ENCODE data around the gene SELP. TPM values are rescaled to one million over a fixed set of nuclear protein-coding genes. Genes with fewer than 3 reads are reported as not detected.
A peak's percentile ranks its signal among the peaks of the same experiment; 100 is the strongest.

Gene SELP
- total and polyA plus RNA-seq, 9 of the 15 experiments (the other 6 are each of a cell fraction or from before 2014, with no cell fraction given), result not detected

DNA sequence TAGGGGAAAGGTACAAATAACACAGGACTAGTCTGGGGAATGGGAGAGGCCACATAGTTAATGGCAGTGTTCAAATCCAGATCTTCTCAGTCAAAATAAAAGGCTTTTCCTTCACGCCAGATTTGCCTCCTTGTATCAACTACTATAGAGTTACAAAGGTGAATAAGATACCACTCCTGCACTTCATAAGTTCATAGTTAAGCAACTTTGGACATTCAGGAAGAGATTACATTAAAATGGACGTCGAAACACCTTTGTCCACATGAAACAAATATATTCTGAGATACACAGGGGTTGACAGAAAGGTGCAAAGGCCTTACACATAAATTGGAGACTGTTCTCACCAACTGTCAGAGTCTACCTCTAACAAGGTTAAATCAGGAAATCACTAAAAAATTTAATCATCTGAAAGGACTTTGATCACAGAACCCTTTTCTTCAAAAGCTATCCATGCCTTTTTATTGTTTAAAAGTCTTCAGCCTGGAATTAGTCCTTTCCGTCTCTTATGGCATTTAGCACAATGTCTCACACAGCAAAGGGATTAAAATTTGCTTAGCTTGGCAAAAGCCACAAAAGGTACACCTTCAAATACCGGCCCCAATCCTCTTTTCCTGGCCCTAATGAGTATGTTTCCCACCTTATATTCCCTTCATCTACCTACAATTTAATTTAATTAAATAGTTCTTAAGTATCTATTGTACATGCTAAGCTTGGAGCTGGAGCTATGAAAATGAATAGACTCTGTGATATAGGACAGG lies 51.8 kb downstream of the SELP start:
- H3K9ac ChIP-seq (ENCODE audit: insufficient read depth in 1 of 2, low read depth in 2 of 2, low read length in 2 of 2), result no peak overlapping the region
- H3K36me3 ChIP-seq (ENCODE audit: control insufficient read depth, insufficient read depth, low read length), result no peaks in the 10 kb centered on the region
- CTCF ChIA-PET (ENCODE audit: low intra/inter-chr PET ratio), result no interaction called here
- H3K4me2 ChIP-seq (ENCODE audit: insufficient read depth, low read length), result no peak overlapping the region
- peaks cover 2 to 4% of the 10 kb centered on the region in 2 experiments; a peak in 3 of 5 replicates for H3K27me3 ChIP-seq (ENCODE audit: control insufficient read depth in 2 of 2, insufficient read depth in 2 of 2, low read length in 2 of 2)
- no peaks in the 10 kb centered on the region for H3K9me1 ChIP-seq (ENCODE audit: control insufficient read depth, insufficient read depth, low read length)
- FAIRE-seq, result no peak
- POLR2A ChIA-PET, result interaction anchor here (1.3 kb wide), 1 partner anchor 17 kb away, joined by 3 read pairs; no protein-coding TSS in a partner anchor
- no peak overlapping the region for H3K4me3 ChIP-seq
- H3K4me1 ChIP-seq (replicated peaks in 1 of 2; ENCODE audit: control insufficient read depth in 2 of 2, insufficient read depth in 2 of 2, low read length in 2 of 2), result no peaks in the 10 kb centered on the region
- TF ChIP-seq ZEB2 (IDR thresholded peaks at IDR 0.05) (no peak), MAZ (CRISPR knock-in tag; conservative IDR thresholded peaks at IDR 0.05 in 1 of 2, IDR thresholded peaks at IDR 0.05 in 1 of 2) (no peak), ZNF316 (IDR thresholded peaks at IDR 0.05) (peak; percentile 41)
- intact Hi-C loops (cut with micrococcal nuclease), result no loop called here
- in situ Hi-C loops (cut with MboI), result no loop called here
- H3K27ac ChIP-seq (ENCODE audit: extremely low read depth, low read depth, low read length), result no peak overlapping the region
- 0% methylated on average over 5 of the region's 5 CpGs for WGBS (ENCODE audit: insufficient coverage, low coverage, missing lambda C conversion rate)
- no peak for ATAC-seq
- no peak for DNase-seq (ENCODE audit: extremely low read depth in 1 of 4, low spot score in 3 of 4)
- H2AFZ ChIP-seq (ENCODE audit: low read depth, low read length), result no peak overlapping the region
- H3K79me2 ChIP-seq (ENCODE audit: control insufficient read depth, insufficient read depth, low read length), result no peaks in the 10 kb centered on the region
- BruUV-seq (replicated peaks), result no TSS peak
- H3K9me3 ChIP-seq (replicated peaks; ENCODE audit: control insufficient read depth, insufficient read depth, low read depth, low read length), result no peaks in the 10 kb centered on the region
- H4K20me1 ChIP-seq (replicated peaks; ENCODE audit: control insufficient read depth, insufficient read depth, low read length), result no peaks in the 10 kb centered on the region

- Histone ChIP-seq H3K9ac (ENCODE audit: insufficient read depth in 1 of 2, low read depth in 2 of 2, low read length in 2 of 2) (no peak overlapping the region), H3K4me3 (no peak overlapping the region), H4K20me1 (replicated peaks; ENCODE audit: control insufficient read depth, insufficient read depth, low read length) (no peaks in the 10 kb centered on the region), H3K27me3 (ENCODE audit: control insufficient read depth in 2 of 2, insufficient read depth in 2 of 2, low read length in 2 of 2) (peaks cover 2 to 4% of the 10 kb centered on the region in 2 experiments; a peak in 3 of 5 replicates), H3K27ac (ENCODE audit: extremely low read depth, low read depth, low read length) (no peak overlapping the region), H3K79me2 (ENCODE audit: control insufficient read depth, insufficient read depth, low read length) (no peaks in the 10 kb centered on the region), H3K9me3 (replicated peaks; ENCODE audit: control insufficient read depth, insufficient read depth, low read depth, low read length) (no peaks in the 10 kb centered on the region), H3K36me3 (ENCODE audit: control insufficient read depth, insufficient read depth, low read length) (no peaks in the 10 kb centered on the region), H3K9me1 (ENCODE audit: control insufficient read depth, insufficient read depth, low read length) (no peaks in the 10 kb centered on the region), H3K4me1 (replicated peaks in 1 of 2; ENCODE audit: control insufficient read depth in 2 of 2, insufficient read depth in 2 of 2, low read length in 2 of 2) (no peaks in the 10 kb centered on the region), H2AFZ (ENCODE audit: low read depth, low read length) (no peak overlapping the region), H3K4me2 (ENCODE audit: insufficient read depth, low read length) (no peak overlapping the region)
- in situ Hi-C loops (cut with MboI), result no loop called here
- intact Hi-C loops (cut with micrococcal nuclease), result no loop called here
- ATAC-seq, result no peak
- CTCF ChIA-PET (ENCODE audit: low intra/inter-chr PET ratio), result no interaction called here
- WGBS (ENCODE audit: insufficient coverage, low coverage, missing lambda C conversion rate), result 0% methylated on average over 1 of the region's 1 CpG
- POLR2A ChIA-PET, result no interaction called here
- TF ChIP-seq C11orf30 (IDR thresholded peaks at IDR 0.05; ENCODE audit: low read depth) (no peak), DACH1 (IDR thresholded peaks at IDR 0.05; ENCODE audit: partially characterized antibody) (no peak), NCOA2 (IDR thresholded peaks at IDR 0.05; ENCODE audit: partially characterized antibody in 2 of 2) (no peak), SNRNP70 (optimal IDR thresholded peaks at IDR 0.05; ENCODE audit: low read depth, low read length) (no peak), HMGXB4 (CRISPR knock-in tag; IDR thresholded peaks at IDR 0.05) (no peak), ERF (CRISPR knock-in tag; IDR thresholded peaks at IDR 0.05) (no peak), GATAD2A (IDR thresholded peaks at IDR 0.05) (no peak), ZNF175 (CRISPR knock-in tag; IDR thresholded peaks at IDR 0.05; ENCODE audit: low read depth) (no peak), PTBP1 (IDR thresholded peaks at IDR 0.05; ENCODE audit: low read depth, low read length) (no peak), ZNF699 (CRISPR knock-in tag; IDR thresholded peaks at IDR 0.05; ENCODE audit: insufficient replicate concordance) (no peak), SMAD4 (CRISPR knock-in tag; conservative IDR thresholded peaks at IDR 0.05) (no peak), HMG20A (CRISPR knock-in tag; conservative IDR thresholded peaks at IDR 0.05) (no peak), RFX5 (IDR thresholded peaks at IDR 0.05; ENCODE audit: low read depth, low read length) (no peak), SREBF1 (IDR thresholded peaks at IDR 0.05; ENCODE audit: borderline replicate concordance, low read depth, low read length) (no peak)
- DNase-seq (ENCODE audit: extremely low read depth in 1 of 4, low spot score in 3 of 4), result no peak
- no peak for FAIRE-seq
- BruUV-seq (replicated peaks), result no TSS peak
Measured at GRCh38 chr1:169576935-169577331, 53.0 kb downstream of the SELP start.

Measured in K562 (cell line).